ENCODE data around the gene OR2L5.

Gene OR2L5, protein sequence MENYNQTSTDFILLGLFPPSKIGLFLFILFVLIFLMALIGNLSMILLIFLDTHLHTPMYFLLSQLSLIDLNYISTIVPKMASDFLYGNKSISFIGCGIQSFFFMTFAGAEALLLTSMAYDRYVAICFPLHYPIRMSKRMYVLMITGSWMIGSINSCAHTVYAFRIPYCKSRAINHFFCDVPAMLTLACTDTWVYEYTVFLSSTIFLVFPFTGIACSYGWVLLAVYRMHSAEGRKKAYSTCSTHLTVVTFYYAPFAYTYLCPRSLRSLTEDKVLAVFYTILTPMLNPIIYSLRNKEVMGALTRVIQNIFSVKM

DNA sequence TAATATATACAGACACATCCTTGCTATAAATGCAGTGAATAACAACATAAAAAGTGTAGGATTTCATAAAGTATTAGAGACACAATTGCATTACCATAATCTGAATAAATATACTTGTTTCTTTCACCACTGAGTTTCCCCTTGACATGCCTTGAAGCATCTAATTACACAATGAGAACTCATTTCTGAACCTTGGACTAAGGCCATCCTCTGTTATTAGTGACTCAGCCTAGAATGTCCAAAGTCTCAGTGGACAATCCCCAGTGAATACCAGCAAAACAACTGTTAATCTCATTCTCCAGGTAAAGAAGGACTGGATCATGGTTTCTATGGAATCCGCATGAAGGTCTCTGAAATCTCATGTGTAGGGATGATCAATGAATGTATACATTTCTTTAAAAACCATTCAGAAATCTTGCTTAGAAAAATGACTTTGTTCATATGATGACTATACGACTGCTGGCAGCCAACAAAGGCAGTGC lies at the start of gene OR2L5:
OR2L5 (plus strand) TSS at position 432 of the 482 bp plus-strand sequence. CDS start 8,288 bp downstream, outside the sequence.
- DNase-seq: no peak

DNA sequence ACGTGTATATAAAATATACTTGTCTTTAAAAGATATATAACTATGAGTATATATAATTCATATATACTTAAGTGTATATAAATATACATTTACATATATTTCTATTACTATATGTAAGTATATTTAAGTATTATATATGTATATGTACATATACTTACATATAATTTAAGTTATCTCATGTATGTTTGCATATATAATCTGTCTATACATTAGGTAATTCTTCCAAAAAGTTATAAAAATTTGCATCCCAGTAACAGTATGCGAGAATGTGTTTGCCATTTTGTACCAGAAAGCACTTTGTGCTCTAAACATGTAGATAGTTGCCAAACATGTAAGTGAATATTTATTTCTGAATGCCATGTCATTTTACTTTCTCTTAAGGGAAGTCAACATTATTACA lies 48.5 kb upstream of the OR2L5 start, which contains the start of gene OR2AK2:
OR2AK2 (plus strand) TSS at position 301 of the 400 bp plus-strand sequence. CDS start 144 bp downstream, outside the sequence.
- no peak for DNase-seq

DNA sequence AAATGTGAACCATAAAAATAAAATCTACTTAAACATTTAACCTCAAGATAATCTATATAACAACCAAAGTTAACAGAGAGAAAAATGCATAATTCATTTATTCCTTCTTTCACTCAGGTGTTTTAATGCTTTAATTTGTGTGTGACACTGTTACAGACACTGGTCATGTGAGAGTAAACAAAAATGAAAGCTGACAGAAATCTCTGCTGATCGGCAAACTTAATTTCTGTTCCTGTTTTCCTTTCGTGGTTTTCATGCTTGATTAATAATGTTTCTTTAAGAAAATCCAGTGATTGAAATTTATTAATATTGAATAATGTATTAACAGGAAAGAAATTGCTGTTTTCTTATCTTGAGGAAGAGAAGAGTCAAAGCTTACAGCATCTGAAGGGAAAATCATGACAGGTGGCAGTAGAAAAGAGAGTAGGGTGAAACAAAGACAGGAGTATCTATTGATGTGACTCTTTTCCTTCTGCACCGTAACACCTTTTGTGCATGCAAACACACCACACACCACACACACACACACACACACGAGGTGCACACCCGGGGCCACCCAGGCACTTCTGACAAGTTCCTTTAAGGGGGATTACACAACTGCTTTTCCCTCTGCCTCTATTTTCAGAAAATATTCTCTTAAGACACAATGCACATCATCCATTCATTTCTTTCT lies 46.8 kb upstream of the OR2L5 start:
- no peak for DNase-seq

DNA sequence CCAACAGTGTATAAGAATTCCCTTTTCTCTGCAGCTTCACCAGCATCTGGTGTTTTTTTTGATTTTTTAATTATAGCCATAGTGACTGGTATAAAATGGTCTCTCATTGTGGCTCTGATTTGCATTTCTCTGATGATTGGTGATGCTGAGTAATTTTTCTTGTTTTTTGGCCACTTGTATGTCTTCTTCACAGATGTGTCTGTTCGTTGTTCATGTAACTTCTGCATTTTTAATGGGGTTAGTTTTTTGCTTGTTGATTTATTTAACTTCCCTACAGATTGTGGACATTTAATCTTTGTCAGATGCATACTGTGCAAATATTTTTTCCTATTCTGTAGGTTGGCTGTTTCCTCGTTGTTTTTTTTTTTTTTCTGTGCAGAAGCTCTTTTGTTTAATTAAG lies 20.5 kb upstream of the OR2L5 start:
- no peak for DNase-seq

DNA sequence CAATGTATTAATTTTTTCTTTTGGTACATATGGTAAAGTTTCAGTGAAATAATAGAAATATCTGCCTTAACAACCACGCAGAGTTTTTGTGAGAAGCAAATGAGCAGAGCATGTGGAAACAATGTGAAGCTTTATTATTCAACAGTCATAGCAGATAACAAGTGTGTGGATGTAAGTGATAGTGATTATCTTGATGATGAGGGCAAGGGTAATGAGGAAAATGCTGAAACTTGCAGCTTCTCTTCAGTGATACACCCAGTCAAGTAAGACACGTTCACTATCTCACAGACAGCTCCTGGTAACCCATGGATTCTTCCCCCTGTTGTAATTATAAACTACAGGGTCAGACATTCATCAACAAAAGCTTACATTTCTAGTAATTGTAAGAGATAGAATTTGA lies 14.6 kb upstream of the OR2L5 start:
- DNase-seq: no peak

DNA sequence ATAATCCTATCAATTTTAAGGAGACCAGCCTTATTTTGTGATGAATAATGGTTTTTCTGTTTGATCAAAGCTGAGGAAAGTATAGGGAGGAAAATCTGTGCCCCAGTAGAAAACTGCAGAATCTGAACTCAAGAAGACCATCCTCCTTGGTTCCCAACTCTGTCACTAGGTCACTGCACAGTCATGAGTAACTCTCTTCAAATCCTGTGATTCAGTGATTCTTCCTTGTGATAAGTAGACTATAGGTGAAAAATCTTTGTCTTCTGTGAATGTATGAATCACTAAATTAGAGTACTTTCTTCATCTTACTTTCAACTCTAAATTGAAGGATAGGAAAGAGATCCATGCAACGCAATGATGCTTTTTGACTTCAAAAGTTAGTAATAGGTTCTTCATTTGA lies 13.3 kb upstream of the OR2L5 start:
- no peak for DNase-seq

DNA sequence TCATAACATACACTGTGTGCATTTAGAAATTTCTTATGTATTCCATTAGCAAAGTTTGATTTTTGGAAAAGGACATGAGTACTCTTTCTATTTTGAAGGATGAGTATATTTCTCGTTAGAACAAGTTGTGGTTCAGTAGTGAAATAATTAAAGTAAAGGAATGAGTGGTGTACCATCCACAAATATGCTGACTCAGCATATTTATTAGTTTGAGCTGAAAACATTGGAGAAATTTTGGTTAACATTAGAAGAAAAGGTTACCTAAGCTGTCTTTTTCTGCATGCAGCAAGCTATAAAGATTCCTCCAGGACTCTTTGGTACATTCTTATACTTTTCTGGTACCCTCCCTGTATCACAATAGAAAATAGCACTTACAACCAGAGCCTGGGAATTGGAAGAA lies 5.7 kb upstream of the OR2L5 start:
- no peak for DNase-seq

DNA sequence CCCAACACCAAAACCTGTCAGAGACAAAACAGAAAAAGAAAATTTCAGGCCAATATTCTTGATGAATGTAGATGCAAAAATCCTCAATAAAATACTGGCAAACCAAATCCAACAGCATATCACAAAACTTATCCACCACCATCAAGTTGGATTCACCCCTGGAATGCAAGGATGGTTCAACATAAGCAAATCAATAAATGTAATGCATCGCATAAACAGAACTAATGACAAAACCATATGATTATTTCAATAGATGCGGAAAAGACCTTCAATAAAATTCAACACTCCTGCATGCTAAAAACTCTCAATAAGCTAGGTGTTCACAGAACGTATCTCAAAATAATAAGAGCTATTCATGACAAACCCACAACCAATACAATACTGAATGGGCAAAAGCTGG lies 3.8 kb upstream of the OR2L5 start:
- DNase-seq: no peak

DNA sequence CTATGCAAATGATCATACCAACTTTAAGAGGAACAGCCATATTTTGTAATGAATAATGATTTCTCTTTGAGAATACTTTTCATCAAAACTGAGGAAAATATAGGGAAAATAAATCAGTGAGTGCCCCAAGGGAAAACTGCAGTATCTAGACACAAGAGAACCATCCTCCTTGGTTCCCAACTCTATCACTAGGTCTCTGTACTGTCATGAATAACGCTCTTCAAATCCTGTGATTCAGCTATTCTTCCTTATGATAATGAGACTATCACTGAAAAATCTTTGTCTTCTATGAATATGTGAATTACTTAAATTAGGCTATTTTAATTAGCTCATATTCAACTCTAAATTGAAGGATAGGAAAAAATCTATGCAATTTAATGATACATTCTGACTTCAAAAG lies 2.3 kb downstream of the OR2L5 start:
- no peak for DNase-seq

DNA sequence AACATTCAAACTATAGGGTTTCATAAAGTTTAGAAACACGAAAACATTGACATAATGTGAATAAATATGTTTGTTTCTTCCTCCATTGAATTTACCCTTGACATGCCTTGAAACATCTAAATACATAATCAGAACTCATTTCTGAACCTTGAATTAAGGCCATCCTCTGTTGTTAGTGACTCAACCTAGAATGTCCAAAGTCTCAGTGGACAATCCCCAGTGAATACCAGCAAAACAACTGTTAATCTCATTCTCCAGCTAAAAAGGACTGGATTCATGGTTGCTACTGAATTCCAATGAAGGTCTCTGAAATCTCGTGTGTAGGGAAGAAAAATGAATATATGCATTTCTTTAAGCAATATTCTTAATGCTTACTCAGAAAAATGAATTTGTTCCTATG lies 16.3 kb downstream of the OR2L5 start, which contains the start of gene OR2L2:
OR2L2 (plus strand) TSS at position 301 of the 400 bp plus-strand sequence. CDS start 8,198 bp downstream, outside the sequence.
- DNase-seq: no peak

DNA sequence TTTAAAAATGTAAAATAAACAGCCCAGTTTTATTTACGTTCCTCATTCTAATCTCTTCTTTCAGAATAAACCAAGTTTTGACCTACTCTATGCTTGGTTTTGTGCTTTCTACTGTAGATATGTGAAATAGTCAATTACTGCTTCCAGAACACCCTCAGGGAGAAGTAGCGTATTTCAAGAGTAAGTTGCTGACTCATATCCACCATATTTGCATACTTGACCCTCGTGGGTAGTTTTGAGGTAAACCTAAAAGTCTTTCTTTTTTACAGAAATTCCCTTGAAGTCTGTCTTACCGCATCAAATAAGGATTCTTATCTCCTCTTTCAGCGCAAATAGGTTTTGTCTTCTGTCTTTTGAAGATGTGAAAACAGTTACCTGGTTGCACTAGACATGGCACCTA lies 31.7 kb downstream of the OR2L5 start:
- DNase-seq: no peak

DNA sequence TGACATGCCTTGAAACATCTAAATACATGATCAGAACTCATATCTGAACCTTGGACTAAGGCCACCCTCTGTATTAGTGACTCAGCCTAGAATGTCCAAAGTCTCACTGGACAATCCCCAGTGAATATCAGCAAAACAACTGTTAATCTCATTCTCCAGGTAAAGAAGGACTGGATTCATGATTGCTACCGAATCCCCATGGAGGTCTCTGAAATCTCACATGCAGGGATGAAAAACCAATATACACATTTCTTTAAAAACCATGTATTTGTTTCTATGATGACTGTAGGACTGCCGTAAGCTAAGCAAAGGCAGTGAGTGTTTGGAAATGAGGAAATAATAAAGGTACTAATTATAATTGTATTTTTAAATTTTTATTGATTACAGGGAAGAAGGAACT lies 33.1 kb downstream of the OR2L5 start, which contains the start of gene OR2L3:
OR2L3 (plus strand) TSS at position 301 of the 400 bp plus-strand sequence. CDS start 13,846 bp downstream, outside the sequence.
- DNase-seq: no peak

DNA sequence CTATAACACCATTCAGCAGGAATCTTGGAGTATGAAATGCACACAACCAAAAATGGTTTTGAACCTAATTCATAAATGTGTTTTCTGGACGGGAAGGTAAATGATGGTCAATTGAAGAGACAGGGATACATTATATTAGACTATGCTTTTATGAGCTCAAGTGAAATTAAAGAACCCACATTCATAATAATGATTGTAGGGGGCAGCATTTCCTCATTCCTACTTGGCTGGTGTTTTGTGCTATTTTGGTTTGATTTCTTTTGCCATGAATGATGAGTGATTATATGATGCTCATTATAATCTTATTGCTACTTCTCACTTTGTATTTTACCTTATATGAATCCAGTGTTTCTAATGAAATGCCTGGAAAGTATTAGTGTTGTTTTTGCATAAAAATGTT lies 33.5 kb downstream of the OR2L5 start:
- no peak for DNase-seq

DNA sequence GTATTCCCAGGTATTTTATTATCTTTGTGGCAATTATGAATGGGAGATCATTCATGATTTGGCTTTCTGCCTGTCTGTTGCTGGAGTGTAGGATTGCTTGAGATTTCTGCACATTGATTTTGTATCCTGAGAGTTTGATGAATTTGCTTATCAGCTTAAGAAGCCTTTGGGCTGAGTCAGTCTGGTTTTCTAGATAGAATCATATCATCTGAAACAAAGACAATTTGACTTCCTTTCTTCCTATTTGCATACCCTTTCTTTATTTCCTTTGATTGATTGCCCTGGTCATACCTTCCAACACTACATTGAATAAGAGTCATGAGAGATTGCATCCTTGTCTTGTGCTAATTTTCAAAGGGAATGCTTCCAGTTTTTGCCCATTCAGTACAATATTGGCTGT lies 41.2 kb downstream of the OR2L5 start:
- no peak for DNase-seq

DNA sequence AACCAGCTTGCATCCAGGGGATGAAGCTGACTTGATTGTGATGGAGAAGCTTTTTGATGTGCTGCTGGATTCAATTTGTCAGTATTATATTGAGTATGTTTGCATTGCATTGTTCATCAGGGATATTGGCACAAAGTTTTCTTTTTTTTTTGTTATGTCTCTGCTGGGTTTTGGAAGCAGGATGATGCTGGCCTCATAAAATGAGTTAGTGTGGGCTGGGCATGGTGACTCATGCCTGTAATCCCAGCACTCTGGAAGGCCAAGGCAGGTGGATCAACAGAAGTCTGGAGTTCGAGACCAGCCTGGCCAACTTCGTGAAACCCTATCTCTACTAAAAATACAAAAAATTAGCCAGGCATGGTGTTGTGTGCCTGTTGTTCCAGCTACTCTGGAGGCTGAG lies 41.8 kb downstream of the OR2L5 start:
- no peak for DNase-seq

DNA sequence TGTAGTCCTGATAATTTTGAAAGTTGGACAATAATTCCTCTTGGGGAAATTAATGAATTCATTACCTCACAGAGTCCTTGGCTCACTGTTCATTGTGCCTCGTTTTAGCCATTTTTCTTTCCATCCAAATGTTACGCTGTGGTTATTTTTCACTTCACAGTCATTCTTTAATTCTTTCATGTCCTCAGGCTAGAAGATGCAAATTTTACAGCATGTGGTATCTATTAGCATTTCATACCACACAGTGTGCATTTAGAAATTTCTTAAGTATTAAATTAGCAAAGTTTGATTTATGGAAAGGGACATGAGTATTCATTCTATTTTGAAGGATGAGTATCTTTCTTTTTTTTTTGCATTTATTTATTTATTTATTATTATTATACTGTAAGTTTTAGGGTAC lies 51.6 kb downstream of the OR2L5 start:
- DNase-seq: no peak

DNA sequence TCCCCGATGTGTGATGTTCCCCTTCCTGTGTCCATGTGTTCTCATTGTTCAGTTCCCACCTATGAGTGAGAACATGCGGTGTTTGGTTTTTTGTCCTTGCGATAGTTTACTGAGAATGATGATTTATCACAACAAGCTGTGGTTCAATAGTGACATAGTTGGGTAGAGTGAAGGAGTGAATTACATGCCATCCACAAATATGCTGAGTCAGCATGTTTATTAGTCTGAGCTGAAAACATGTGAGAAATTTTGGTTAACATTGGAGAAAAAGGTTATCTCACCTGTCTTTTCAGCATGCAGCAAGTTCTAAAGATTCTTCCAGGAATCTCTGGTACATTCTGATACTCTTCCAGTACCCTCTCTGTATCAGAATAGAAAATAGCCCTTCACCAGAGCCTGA lies 52.1 kb downstream of the OR2L5 start:
- DNase-seq: no peak
